DMS79 (cell line): ENCODE results near the gene USP17L27.
"Not testable (repeated sequence)": the region's sequence is repeated elsewhere in the genome, so short reads cannot be mapped to it uniquely, and the experiment has no call there.

Experiments used
- DNase-seq: peaks from one replicate; lab custom pipeline; 2025; lab: John Stamatoyannopoulos, UW

The USP17L27 gene, protein sequence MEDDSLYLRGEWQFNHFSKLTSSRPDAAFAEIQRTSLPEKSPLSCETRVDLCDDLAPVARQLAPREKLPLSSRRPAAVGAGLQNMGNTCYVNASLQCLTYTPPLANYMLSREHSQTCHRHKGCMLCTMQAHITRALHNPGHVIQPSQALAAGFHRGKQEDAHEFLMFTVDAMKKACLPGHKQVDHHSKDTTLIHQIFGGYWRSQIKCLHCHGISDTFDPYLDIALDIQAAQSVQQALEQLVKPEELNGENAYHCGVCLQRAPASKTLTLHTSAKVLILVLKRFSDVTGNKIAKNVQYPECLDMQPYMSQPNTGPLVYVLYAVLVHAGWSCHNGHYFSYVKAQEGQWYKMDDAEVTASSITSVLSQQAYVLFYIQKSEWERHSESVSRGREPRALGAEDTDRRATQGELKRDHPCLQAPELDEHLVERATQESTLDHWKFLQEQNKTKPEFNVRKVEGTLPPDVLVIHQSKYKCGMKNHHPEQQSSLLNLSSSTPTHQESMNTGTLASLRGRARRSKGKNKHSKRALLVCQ

DNA sequence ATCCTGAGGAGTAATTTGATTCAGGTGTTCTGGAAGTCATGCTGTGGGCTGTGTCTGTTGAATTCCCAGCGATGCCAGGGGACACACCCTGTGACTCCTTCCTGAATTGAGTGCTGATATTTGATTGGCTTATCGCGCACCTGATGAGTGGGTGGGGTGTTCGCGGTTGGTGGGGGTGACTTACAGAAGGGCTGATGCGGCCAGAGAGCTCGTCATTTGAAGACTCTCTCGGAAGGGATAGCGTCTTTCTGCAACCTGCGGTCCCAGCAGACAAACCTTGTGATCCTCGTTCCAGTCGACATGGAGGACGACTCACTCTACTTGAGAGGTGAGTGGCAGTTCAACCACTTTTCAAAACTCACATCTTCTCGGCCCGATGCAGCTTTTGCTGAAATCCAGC, at the start of gene USP17L27:
Gene USP17L27 (plus strand): TSS at position 301 of the 400 bp plus-strand sequence. CDS start 0 bp downstream, at position 301.
- DNase-seq, result not testable (repeated sequence)

DNA sequence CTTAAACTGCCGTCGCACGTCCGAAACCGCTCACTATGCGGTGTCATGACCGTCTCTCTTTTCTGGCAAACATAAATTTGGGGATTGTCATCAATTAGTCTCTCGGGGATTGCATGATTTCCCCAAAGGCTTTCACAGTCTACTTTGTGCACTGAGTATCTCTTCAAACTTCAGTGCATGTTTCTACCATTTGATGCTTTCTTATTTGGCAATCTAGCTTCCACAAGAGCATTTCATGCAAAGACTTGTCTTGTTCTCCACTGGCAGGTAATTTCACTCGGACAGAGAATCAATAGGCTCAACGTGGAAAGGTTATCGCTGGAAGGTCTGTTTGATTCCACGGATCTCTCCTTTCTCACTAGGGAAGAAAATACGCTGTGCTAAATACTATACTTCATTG, 19.8 kb upstream of the USP17L27 start:
- DNase-seq, result not testable (repeated sequence)

DNA sequence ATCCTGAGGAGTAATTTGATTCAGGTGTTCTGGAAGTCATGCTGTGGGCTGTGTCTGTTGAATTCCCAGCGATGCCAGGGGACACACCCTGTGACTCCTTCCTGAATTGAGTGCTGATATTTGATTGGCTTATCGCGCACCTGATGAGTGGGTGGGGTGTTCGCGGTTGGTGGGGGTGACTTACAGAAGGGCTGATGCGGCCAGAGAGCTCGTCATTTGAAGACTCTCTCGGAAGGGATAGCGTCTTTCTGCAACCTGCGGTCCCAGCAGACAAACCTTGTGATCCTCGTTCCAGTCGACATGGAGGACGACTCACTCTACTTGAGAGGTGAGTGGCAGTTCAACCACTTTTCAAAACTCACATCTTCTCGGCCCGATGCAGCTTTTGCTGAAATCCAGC, 19.1 kb upstream of the USP17L27 start, which contains the start of gene USP17L24:
Gene USP17L24 (plus strand): TSS at position 301 of the 400 bp plus-strand sequence. CDS start 0 bp downstream, at position 301.
- DNase-seq, result not testable (repeated sequence)

DNA sequence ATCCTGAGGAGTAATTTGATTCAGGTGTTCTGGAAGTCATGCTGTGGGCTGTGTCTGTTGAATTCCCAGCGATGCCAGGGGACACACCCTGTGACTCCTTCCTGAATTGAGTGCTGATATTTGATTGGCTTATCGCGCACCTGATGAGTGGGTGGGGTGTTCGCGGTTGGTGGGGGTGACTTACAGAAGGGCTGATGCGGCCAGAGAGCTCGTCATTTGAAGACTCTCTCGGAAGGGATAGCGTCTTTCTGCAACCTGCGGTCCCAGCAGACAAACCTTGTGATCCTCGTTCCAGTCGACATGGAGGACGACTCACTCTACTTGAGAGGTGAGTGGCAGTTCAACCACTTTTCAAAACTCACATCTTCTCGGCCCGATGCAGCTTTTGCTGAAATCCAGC, 14.3 kb upstream of the USP17L27 start, which contains the start of gene USP17L25:
Gene USP17L25 (plus strand): TSS at position 301 of the 400 bp plus-strand sequence. CDS start 0 bp downstream, at position 301.
- not testable (repeated sequence) for DNase-seq

GRCh38 chr4:9334358-9334757, 9.6 kb upstream of the USP17L27 start, which contains the start of gene USP17L26:
TSS of gene USP17L26 (plus strand) at chr4:9334658. CDS start at chr4:9334658, 0 bp downstream.
- DNase-seq, result not testable (repeated sequence)

- not testable (repeated sequence) for DNase-seq
Observed at GRCh38 chr4:9339103-9339502, 4.8 kb upstream of the USP17L27 start, which contains the start of gene USP17L5. TSS of gene USP17L5 (plus strand) at chr4:9339403. CDS start at chr4:9339403, 0 bp downstream.

GRCh38 chr4:9348593-9348992, 4.6 kb downstream of the USP17L27 start, which contains the start of gene USP17L28:
TSS of gene USP17L28 (plus strand) at chr4:9348893. CDS start at chr4:9348893, 0 bp downstream.
- not testable (repeated sequence) for DNase-seq

GRCh38 chr4:9350866-9351265, 6.9 kb downstream of the USP17L27 start:
- DNase-seq, result not testable (repeated sequence)

DNA sequence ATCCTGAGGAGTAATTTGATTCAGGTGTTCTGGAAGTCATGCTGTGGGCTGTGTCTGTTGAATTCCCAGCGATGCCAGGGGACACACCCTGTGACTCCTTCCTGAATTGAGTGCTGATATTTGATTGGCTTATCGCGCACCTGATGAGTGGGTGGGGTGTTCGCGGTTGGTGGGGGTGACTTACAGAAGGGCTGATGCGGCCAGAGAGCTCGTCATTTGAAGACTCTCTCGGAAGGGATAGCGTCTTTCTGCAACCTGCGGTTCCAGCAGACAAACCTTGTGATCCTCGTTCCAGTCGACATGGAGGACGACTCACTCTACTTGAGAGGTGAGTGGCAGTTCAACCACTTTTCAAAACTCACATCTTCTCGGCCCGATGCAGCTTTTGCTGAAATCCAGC, 9.4 kb downstream of the USP17L27 start, which contains the start of gene USP17L29:
Gene USP17L29 (plus strand): TSS at position 301 of the 400 bp plus-strand sequence. CDS start 0 bp downstream, at position 301.
- DNase-seq, result not testable (repeated sequence)

GRCh38 chr4:9362829-9363228, 18.9 kb downstream of the USP17L27 start, which contains the start of gene USP17L30:
TSS of gene USP17L30 (plus strand) at chr4:9363129. CDS start at chr4:9363129, 0 bp downstream.
- not testable (repeated sequence) for DNase-seq

GRCh38 chr4:9379881-9380280, 35.9 kb downstream of the USP17L27 start:
- peak; percentile 3 for DNase-seq

DNA sequence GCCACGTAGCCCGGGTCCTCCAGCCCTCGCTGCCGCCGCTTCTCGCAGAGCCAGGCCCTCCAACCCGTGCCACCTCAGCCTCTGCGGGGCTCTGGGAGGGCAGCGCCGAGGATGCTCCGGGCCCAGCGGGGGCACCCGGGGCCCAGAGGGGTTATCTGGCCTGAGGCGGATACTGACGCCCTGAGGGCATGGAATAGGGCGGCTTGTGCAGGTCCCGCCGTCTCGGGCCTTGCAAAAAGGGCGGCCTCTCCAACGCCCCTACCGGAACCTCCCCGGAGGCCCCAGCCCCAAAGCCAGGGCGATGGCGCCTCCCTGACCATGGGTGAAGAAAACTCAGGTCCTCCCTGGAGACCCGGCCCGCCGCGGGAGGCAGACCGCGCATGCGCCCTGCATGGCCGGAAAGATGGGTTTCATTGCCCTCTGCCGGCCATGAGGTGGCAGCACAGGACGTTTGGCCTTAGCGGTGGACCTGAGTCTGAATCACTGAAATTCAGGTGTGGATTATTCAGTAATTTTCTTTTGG, 37.1 kb downstream of the USP17L27 start:
- DNase-seq, result not testable (repeated sequence)

DNA sequence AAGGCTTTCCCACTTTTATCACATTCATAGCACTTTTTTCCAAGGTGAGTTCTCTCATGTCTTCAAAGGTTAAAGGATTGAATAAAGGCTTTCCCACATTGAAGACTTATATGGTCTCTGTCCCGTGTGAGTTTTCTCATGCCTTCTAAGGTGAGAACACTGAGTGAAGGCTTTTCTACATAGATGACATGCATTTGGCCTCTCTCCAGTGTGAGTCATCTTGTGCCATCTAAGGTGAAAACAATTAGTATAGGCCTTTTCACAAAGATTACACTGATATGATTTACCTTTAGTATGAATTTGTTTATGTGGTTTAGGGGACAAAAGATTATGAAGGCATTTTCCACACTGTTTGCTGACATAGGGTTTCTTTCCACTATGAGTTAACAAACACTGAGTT, 40.2 kb downstream of the USP17L27 start:
- no peak for DNase-seq

GRCh38 chr4:9389001-9389400, 45.1 kb downstream of the USP17L27 start:
- DNase-seq, result not testable (repeated sequence)
